Activated CD8-positive, alpha-beta T cell treated with anti-CD3 and anti-CD28 coated beads for 36 hours (primary cell): ENCODE measurements around the gene MRPS25. TPM values are rescaled to one million over a fixed set of nuclear protein-coding genes. Genes with fewer than 3 reads are reported as not detected.

Experiments
- ATAC-seq: fragments of 200-7000 bp; cut with Tn5 transposase; one replicate; pipeline ENCODE4 v1.10.0; 2021; ENCODE audit warnings: mild to moderate bottlenecking, moderate library complexity
- CTCF ChIA-PET: fragments of 350-600 bp; sonication (Branson Sonifier 250); formaldehyde crosslinking; loops from one replicate; lab custom pipeline; 2021; ENCODE audit warnings: antibody characterized with exemption; lab: Charles Lee
- POLR2A ChIA-PET: fragments of 350-600 bp; sonication (Branson Sonifier 250); formaldehyde crosslinking; loops from one replicate; lab custom pipeline; 2021; ENCODE audit warnings: antibody characterized with exemption; lab: Charles Lee
- DNase-seq: peaks from one replicate; pipeline ENCODE4 v3.0.0-alpha.2; 2020
- H3K27ac Mint-ChIP-seq: one replicate; pipeline ENCODE4 v1.8.0; 2021; ENCODE audit warnings: mild to moderate bottlenecking, mixed read lengths
- H3K27me3 Mint-ChIP-seq: one replicate; pipeline ENCODE4 v1.8.0; 2021; ENCODE audit warnings: mixed read lengths
- H3K36me3 Mint-ChIP-seq: one replicate; pipeline ENCODE4 v1.8.0; 2021; ENCODE audit warnings: low read depth, mixed read lengths
- H3K4me1 Mint-ChIP-seq: one replicate; pipeline ENCODE4 v1.8.0; 2021; ENCODE audit warnings: low read depth, mixed read lengths
- H3K4me3 Mint-ChIP-seq: one replicate; pipeline ENCODE4 v1.8.0; 2021; ENCODE audit warnings: mild to moderate bottlenecking, moderate library complexity, mixed read lengths
- H3K9me3 Mint-ChIP-seq: one replicate; pipeline ENCODE4 v1.8.0; 2021; ENCODE audit warnings: mixed read lengths
- intact Hi-C: fragments of 100-400 bp; cut with micrococcal nuclease; formaldehyde crosslinking; loops from one replicate; pipeline ENCODE4 v1.10.0; 2022
- total RNA-seq, 2 experiments: library from RNA; stranded (reverse); gene quantifications; one replicate each; pipeline ENCODE4 v1.2.3, GENCODE V29; 2021
- TF ChIP-seq, protein P1 (sequence below): fragments of 200-600 bp; IDR thresholded peaks from one replicate; pipeline ENCODE4 v1.8.0; 2022; ENCODE audit warnings: antibody characterized with exemption, mild to moderate bottlenecking

Gene MRPS25
- total RNA-seq, 2 experiments from 2014 or later = 73.9 to 78.2 TPM

DNA sequence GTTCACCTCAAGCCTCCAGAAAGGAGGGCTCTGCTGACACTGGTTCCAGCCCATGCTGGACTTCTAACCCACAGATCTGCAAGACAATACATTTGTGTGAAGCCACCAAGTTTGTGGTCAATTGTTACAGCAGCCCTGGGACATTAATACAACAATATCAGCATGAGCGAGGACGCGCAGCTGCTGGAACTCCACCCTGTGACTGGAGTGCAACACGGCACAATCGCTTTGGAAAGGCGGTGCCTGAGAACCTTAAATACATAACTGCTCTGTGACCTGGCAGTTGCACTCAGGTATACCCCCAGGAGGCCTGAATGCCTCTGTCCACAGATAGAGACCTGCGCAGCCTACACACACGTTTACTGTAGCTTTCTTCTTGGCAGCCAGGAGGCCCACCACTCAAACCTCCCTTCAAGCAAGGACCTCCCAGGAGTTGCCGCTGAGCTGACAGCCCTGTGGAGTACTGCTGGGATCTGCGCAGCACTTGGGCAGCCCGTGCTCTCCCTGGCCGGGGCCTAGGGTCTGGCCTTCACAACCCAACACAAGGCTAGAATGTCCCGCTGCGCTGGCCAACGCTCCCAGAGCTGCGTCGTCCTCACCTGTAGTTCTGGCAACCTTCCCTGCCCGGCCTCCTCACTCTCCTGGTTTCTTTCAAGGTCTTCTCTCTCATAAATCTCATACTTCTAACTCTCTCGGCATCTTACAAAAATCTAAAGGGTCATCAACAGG lies 8.3 kb downstream of the MRPS25 start:
- Mint-ChIP-seq H3K27me3 (no peaks in the 10 kb centered on the region), H3K4me1 (peaks cover 56% of the 10 kb centered on the region), H3K36me3 (peaks cover 68% of the 10 kb centered on the region), H3K4me3 (no peak overlapping the region), H3K9me3 (peaks cover 3% of the 10 kb centered on the region), H3K27ac (peak overlapping the region; percentile 60)
- no peak for ATAC-seq
- intact Hi-C loops = no loop called here
- DNase-seq = no peak
- ChIA-PET POLR2A (no interaction called here), CTCF (no interaction called here)
- TF ChIP-seq, protein P1, sequence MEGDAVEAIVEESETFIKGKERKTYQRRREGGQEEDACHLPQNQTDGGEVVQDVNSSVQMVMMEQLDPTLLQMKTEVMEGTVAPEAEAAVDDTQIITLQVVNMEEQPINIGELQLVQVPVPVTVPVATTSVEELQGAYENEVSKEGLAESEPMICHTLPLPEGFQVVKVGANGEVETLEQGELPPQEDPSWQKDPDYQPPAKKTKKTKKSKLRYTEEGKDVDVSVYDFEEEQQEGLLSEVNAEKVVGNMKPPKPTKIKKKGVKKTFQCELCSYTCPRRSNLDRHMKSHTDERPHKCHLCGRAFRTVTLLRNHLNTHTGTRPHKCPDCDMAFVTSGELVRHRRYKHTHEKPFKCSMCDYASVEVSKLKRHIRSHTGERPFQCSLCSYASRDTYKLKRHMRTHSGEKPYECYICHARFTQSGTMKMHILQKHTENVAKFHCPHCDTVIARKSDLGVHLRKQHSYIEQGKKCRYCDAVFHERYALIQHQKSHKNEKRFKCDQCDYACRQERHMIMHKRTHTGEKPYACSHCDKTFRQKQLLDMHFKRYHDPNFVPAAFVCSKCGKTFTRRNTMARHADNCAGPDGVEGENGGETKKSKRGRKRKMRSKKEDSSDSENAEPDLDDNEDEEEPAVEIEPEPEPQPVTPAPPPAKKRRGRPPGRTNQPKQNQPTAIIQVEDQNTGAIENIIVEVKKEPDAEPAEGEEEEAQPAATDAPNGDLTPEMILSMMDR = no peak

DNA sequence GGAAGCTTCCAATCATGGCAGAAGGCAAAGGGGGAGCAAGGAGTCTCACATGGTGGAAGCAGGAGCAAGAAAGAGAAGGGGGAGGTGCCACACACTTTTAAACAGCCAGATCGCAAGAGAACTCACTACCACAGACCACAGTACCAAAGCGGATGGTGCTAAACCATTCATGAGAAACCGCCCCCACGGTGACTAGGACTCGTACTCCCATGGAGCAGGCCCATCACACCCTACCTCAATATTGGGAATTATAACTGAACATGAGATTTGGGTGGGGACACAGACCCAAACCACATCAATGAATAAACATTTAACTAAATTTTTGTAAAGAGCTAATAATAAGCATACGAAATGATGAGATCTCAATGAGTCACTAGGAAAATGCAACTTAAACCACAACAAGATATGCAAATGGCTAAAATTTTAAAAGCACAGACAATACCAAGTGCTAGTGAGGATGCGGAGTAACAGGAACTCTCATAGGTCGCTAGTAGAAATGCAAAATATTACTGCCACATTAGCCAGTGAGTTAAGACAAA lies 10.0 kb downstream of the MRPS25 start:
- peak overlapping the region; percentile 90 for H3K27ac Mint-ChIP-seq
- ATAC-seq (peak; percentile 85), DNase-seq (peak; percentile 84)
- intact Hi-C loops = loop anchor here (2.0 kb wide), 1 partner anchor 44 kb away; the partner anchor contains the start of gene RBSN
- H3K36me3 Mint-ChIP-seq = peaks cover 75% of the 10 kb centered on the region
- ChIA-PET POLR2A (interaction anchor here (0.7 to 1.3 kb wide), 4 partner anchors 10 to 112 kb away, joined by 3 to 4 read pairs (median 3); partner anchors contain the start of gene MRPS25), CTCF (no interaction called here)
- H3K4me3 Mint-ChIP-seq = peak overlapping the region; percentile 40
- TF ChIP-seq, protein P1 = no peak
- H3K9me3 Mint-ChIP-seq = peaks cover 3% of the 10 kb centered on the region
- peaks cover 70% of the 10 kb centered on the region for H3K4me1 Mint-ChIP-seq
- H3K27me3 Mint-ChIP-seq = no peaks in the 10 kb centered on the region

DNA sequence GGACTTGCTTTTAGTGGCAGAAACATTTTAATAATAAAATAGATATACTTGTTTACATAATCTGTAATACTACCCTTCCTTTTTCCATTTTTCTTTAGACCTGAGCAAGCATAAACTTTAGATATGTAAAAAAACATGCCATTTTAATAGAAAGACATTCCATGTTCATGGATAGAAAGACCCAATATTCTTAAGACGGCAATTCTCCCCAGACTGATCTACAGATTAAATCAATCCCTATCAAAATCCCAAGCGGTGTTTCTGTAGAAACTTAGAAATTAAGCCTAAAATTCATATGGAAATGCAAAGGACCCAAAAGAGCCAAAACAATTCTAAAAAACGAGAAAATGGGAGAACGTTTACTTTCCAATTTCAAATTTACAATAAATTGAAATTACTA lies 11.6 kb downstream of the MRPS25 start:
- TF ChIP-seq, protein P1 = no peak
- ATAC-seq (no peak), DNase-seq (no peak)
- POLR2A ChIA-PET = no interaction called here
- intact Hi-C loops = no loop called here
- Mint-ChIP-seq H3K4me1 (peaks cover 65% of the 10 kb centered on the region), H3K27me3 (no peaks in the 10 kb centered on the region), H3K4me3 (no peak overlapping the region), H3K9me3 (peaks cover 3% of the 10 kb centered on the region), H3K36me3 (peaks cover 69% of the 10 kb centered on the region), H3K27ac (peak overlapping the region; percentile 57)
- CTCF ChIA-PET = no interaction called here

DNA sequence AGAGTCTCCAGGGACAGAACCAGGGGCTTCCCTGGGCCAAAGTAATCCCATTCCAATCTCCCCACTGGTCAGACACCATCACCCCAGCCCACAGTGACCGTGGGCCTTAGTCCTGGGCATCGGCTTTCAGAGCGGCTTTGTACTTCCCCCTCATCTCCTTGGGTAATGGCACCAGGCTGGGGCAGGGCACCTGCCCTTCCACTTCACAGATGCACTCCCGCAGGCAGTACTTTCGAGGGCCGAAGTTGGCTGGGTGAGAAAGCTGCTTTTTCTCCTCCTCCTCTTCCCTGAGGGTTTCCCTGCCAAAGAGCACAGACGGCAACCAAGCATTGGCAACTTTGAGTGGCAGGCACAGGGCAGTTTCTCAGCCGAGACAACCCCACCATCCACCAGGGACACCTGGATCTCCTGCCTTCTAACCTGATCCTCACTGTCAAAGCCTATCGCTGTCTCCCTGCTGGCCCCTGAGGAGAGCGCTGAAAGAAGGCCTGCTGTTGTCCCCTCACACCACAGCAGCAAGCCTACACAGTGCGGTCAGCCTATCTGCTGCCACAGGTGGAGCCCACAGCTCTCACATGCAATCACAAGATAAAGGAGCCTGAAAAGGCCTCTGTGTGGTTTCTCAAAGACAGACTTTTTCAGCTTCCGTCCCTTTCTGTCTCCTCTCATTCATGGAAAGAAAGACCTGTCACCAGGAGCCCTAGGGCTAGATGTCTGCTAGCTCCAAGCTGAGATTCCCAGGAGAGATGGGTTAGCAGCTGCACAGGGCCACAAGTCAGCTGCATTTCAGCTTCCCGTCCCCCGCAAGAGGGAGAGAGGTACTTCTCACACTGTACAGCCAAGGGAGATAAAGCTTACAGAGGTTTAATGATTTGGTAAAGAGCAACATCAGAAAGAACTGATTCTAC lies 12.5 kb downstream of the MRPS25 start:
- TF ChIP-seq, protein P1 = no peak
- no peak overlapping the region for H3K4me3 Mint-ChIP-seq
- ATAC-seq (no peak), DNase-seq (no peak)
- H3K27ac Mint-ChIP-seq = peak overlapping the region; percentile 19
- peaks cover 3% of the 10 kb centered on the region for H3K9me3 Mint-ChIP-seq
- ChIA-PET CTCF (interaction anchor here (1.1 to 2.1 kb wide), 2 partner anchors 31 to 64 kb away, joined by 3 to 5 read pairs; no protein-coding TSS in a partner anchor), POLR2A (interaction anchor here (2.5 kb wide), 1 partner anchor 12 kb away, joined by 10 read pairs; the partner anchor contains the start of gene MRPS25)
- H3K27me3 Mint-ChIP-seq = no peaks in the 10 kb centered on the region
- peaks cover 63% of the 10 kb centered on the region for H3K36me3 Mint-ChIP-seq
- intact Hi-C loops = no loop called here
- peaks cover 59% of the 10 kb centered on the region for H3K4me1 Mint-ChIP-seq
